ENCODE measurements around the gene FRAS1.

The FRAS1 gene

GRCh38 chr4:78437608-78438088, 380.5 kb downstream of the FRAS1 start:
- Mint-ChIP-seq H3K36me3 (ENCODE audit: low read depth) (peaks cover 32% of the 10 kb centered on the region), H3K4me3 (no peak overlapping the region), H3K27ac (no peak overlapping the region), H3K9me3 (no peaks in the 10 kb centered on the region), H3K27me3 (ENCODE audit: low read depth, poor library complexity) (no peaks in the 10 kb centered on the region), H3K4me1 (peaks cover 6% of the 10 kb centered on the region)
- TF ChIP-seq CTCF (IDR thresholded peaks at IDR 0.05), result no peak
- no peak for DNase-seq

GRCh38 chr4:78439328-78439727, 382.2 kb downstream of the FRAS1 start:
- TF ChIP-seq CTCF (IDR thresholded peaks at IDR 0.05), result no peak
- Mint-ChIP-seq H3K36me3 (ENCODE audit: low read depth) (peaks cover 32% of the 10 kb centered on the region), H3K9me3 (no peaks in the 10 kb centered on the region), H3K4me3 (no peak overlapping the region), H3K4me1 (no peaks in the 10 kb centered on the region), H3K27ac (no peak overlapping the region), H3K27me3 (ENCODE audit: low read depth, poor library complexity) (no peaks in the 10 kb centered on the region)
- no peak for DNase-seq

GRCh38 chr4:78441756-78442155, 384.6 kb downstream of the FRAS1 start:
- Mint-ChIP-seq H3K4me1 (no peaks in the 10 kb centered on the region), H3K36me3 (ENCODE audit: low read depth) (peaks cover 36% of the 10 kb centered on the region), H3K27me3 (ENCODE audit: low read depth, poor library complexity) (no peaks in the 10 kb centered on the region), H3K27ac (no peak overlapping the region), H3K9me3 (no peaks in the 10 kb centered on the region), H3K4me3 (no peak overlapping the region)
- TF ChIP-seq CTCF (IDR thresholded peaks at IDR 0.05), result no peak
- DNase-seq, result no peak

GRCh38 chr4:78446619-78447018, 389.5 kb downstream of the FRAS1 start:
- Mint-ChIP-seq H3K27me3 (ENCODE audit: low read depth, poor library complexity) (no peaks in the 10 kb centered on the region), H3K4me3 (no peak overlapping the region), H3K4me1 (no peaks in the 10 kb centered on the region), H3K9me3 (no peaks in the 10 kb centered on the region), H3K27ac (no peak overlapping the region), H3K36me3 (ENCODE audit: low read depth) (peaks cover 45% of the 10 kb centered on the region)
- no peak for DNase-seq
- TF ChIP-seq CTCF (IDR thresholded peaks at IDR 0.05), result no peak

- H3K27me3 Mint-ChIP-seq (ENCODE audit: low read depth, poor library complexity), result no peaks in the 10 kb centered on the region
- TF ChIP-seq CTCF (IDR thresholded peaks at IDR 0.05), result no peak
- H3K4me3 Mint-ChIP-seq, result no peak overlapping the region
- H3K27ac Mint-ChIP-seq, result no peak overlapping the region
- H3K4me1 Mint-ChIP-seq, result peaks cover 11% of the 10 kb centered on the region
- H3K36me3 Mint-ChIP-seq (ENCODE audit: low read depth), result peaks cover 57% of the 10 kb centered on the region
- no peaks in the 10 kb centered on the region for H3K9me3 Mint-ChIP-seq
- DNase-seq, result no peak
Measured at GRCh38 chr4:78451407-78451806, 394.3 kb downstream of the FRAS1 start.

GRCh38 chr4:78454016-78454415, 396.9 kb downstream of the FRAS1 start:
- H3K27me3 Mint-ChIP-seq (ENCODE audit: low read depth, poor library complexity), result no peaks in the 10 kb centered on the region
- no peak overlapping the region for H3K4me3 Mint-ChIP-seq
- TF ChIP-seq CTCF (IDR thresholded peaks at IDR 0.05), result no peak
- H3K27ac Mint-ChIP-seq, result peak overlapping the region; percentile 40
- peaks cover 57% of the 10 kb centered on the region for H3K36me3 Mint-ChIP-seq (ENCODE audit: low read depth)
- no peak for DNase-seq
- H3K4me1 Mint-ChIP-seq, result peaks cover 15% of the 10 kb centered on the region
- H3K9me3 Mint-ChIP-seq, result no peaks in the 10 kb centered on the region
